HEK293 (cell line): ENCODE results near the gene GGA3.

Experiments used
- CTCF ChIP-seq: fragments of 450-650 bp; formaldehyde crosslinking; IDR thresholded peaks from 2 replicates; pipeline ENCODE4 v1.5.1; 2016; ENCODE audit warnings: missing biosample characterization, missing genetic modification characterization
- EGR2 ChIP-seq: fragments of 450-650 bp; formaldehyde crosslinking; IDR thresholded peaks from 2 replicates; pipeline ENCODE4 v1.5.1; 2016; ENCODE audit warnings: low read depth, missing biosample characterization, missing genetic modification characterization
- GLI4 ChIP-seq: fragments of 450-650 bp; formaldehyde crosslinking; IDR thresholded peaks from 2 replicates; pipeline ENCODE4 v1.5.1; 2016; ENCODE audit warnings: missing biosample characterization, missing genetic modification characterization
- HOXD13 ChIP-seq: sonication (generic); formaldehyde crosslinking; IDR thresholded peaks from 2 replicates; pipeline ENCODE4 v1.8.0; 2022; ENCODE audit warnings: missing genetic modification reagents, borderline replicate concordance
- KLF10 ChIP-seq: fragments of 450-650 bp; IDR thresholded peaks from 2 replicates; pipeline ENCODE4 v1.5.1; 2018; ENCODE audit warnings: missing biosample characterization, mild to moderate bottlenecking, missing genetic modification characterization
- PBX3 ChIP-seq: sonication (generic); formaldehyde crosslinking; IDR thresholded peaks from 2 replicates; pipeline ENCODE4 v1.8.1; 2022; ENCODE audit warnings: mild to moderate bottlenecking, moderate library complexity, missing genetic modification reagents
- PRDM10 ChIP-seq: fragments of 450-650 bp; formaldehyde crosslinking; IDR thresholded peaks from 2 replicates; pipeline ENCODE4 v1.5.1; 2016; ENCODE audit warnings: missing biosample characterization, missing genetic modification characterization
- PRDM2 ChIP-seq: fragments of 450-650 bp; formaldehyde crosslinking; IDR thresholded peaks from 2 replicates; pipeline ENCODE4 v1.5.1; 2016; ENCODE audit warnings: missing biosample characterization, missing genetic modification characterization, borderline replicate concordance
- SALL2 ChIP-seq: fragments of 450-650 bp; formaldehyde crosslinking; IDR thresholded peaks from 2 replicates; pipeline ENCODE4 v1.5.0; 2017; ENCODE audit warnings: missing biosample characterization, mild to moderate bottlenecking, missing genetic modification characterization, borderline replicate concordance
- SP3 ChIP-seq: fragments of 450-650 bp; formaldehyde crosslinking; IDR thresholded peaks from 2 replicates; pipeline ENCODE4 v1.5.1; 2016; ENCODE audit warnings: missing biosample characterization, missing genetic modification characterization
- WT1 ChIP-seq: fragments of 450-650 bp; formaldehyde crosslinking; IDR thresholded peaks from 2 replicates; pipeline ENCODE4 v1.5.1; 2016; ENCODE audit warnings: missing biosample characterization, missing genetic modification characterization
- ZFHX2 ChIP-seq: fragments of 450-650 bp; formaldehyde crosslinking; conservative IDR thresholded peaks from 2 replicates; pipeline ENCODE4 v1.5.1; 2016; ENCODE audit warnings: missing biosample characterization, missing genetic modification characterization
- ZNF114 ChIP-seq: fragments of 450-650 bp; formaldehyde crosslinking; IDR thresholded peaks from 2 replicates; pipeline ENCODE4 v1.5.0; 2017; ENCODE audit warnings: missing biosample characterization, missing genetic modification characterization
- ZNF18 ChIP-seq: fragments of 450-650 bp; formaldehyde crosslinking; IDR thresholded peaks from 2 replicates; pipeline ENCODE4 v1.5.1; 2016; ENCODE audit warnings: missing biosample characterization, missing genetic modification characterization
- ZNF239 ChIP-seq: fragments of 450-650 bp; formaldehyde crosslinking; IDR thresholded peaks from 2 replicates; pipeline ENCODE4 v1.5.1; 2016; ENCODE audit warnings: missing biosample characterization, missing genetic modification characterization
- ZNF26 ChIP-seq: fragments of 450-650 bp; formaldehyde crosslinking; IDR thresholded peaks from 2 replicates; pipeline ENCODE4 v1.5.1; 2016; ENCODE audit warnings: missing biosample characterization, missing genetic modification characterization
- ZNF324 ChIP-seq: fragments of 450-650 bp; formaldehyde crosslinking; IDR thresholded peaks from 2 replicates; pipeline ENCODE4 v1.5.1; 2016; ENCODE audit warnings: missing biosample characterization, missing genetic modification characterization
- ZNF335 ChIP-seq: fragments of 450-650 bp; formaldehyde crosslinking; conservative IDR thresholded peaks from 2 replicates; pipeline ENCODE4 v1.5.1; 2016; ENCODE audit warnings: missing biosample characterization, missing genetic modification characterization
- ZNF48 ChIP-seq: fragments of 450-650 bp; formaldehyde crosslinking; IDR thresholded peaks from 2 replicates; pipeline ENCODE4 v1.5.1; 2016; ENCODE audit warnings: missing biosample characterization, missing genetic modification characterization
- ZNF600 ChIP-seq: fragments of 450-650 bp; formaldehyde crosslinking; IDR thresholded peaks from 2 replicates; pipeline ENCODE4 v1.5.1; 2016; ENCODE audit warnings: missing biosample characterization, missing genetic modification characterization
- ZNF621 ChIP-seq: fragments of 450-650 bp; formaldehyde crosslinking; IDR thresholded peaks from 2 replicates; pipeline ENCODE4 v1.5.1; 2017; ENCODE audit warnings: missing biosample characterization, missing genetic modification characterization
- ZNF843 ChIP-seq: fragments of 450-650 bp; formaldehyde crosslinking; IDR thresholded peaks from 2 replicates; pipeline ENCODE4 v1.5.1; 2016; ENCODE audit warnings: missing biosample characterization, missing genetic modification characterization
- ZXDB ChIP-seq: fragments of 450-650 bp; formaldehyde crosslinking; IDR thresholded peaks from 2 replicates; pipeline ENCODE4 v1.5.1; 2016; ENCODE audit warnings: missing biosample characterization, missing genetic modification characterization

The GGA3 gene

GRCh38 chr17:75261336-75262111 is at the start of gene GGA3, which contains the start of gene MRPS7 (continued):
- TF ChIP-seq CTCF (peak; percentile 42; the same call in 1 of the 2 replicates), ZNF26 (no peak), PRDM10 (tag by site-specific recombination) (peak; percentile 74), ZNF239 (tag by site-specific recombination) (no peak), SALL2 (tag by site-specific recombination) (0 out of 2 replicates have a peak, but pooled peaks have one; percentile 64), KLF10 (peak; percentile 82), PBX3 (0 out of 2 replicates have a peak, but pooled peaks have one; percentile 39), GLI4 (tag by site-specific recombination) (0 out of 2 replicates have a peak, but pooled peaks have one; percentile 35), ZNF114 (tag by site-specific recombination) (no peak), ZNF621 (tag by site-specific recombination) (no peak), WT1 (tag by site-specific recombination) (0 out of 2 replicates have a peak, but pooled peaks have one; percentile 42), SP3 (tag by site-specific recombination) (peak; percentile 97), ZFHX2 (tag by site-specific recombination) (peak; percentile 86), EGR2 (peak; percentile 81), ZNF843 (tag by site-specific recombination) (0 out of 2 replicates have a peak, but pooled peaks have one; percentile 51), ZNF48 (no peak), PRDM2 (tag by site-specific recombination) (no peak), ZNF600 (tag by site-specific recombination) (peak; percentile 90), HOXD13 (no peak), ZNF324 (peak; percentile 97), ZXDB (tag by site-specific recombination) (peak; percentile 87), ZNF18 (tag by site-specific recombination) (0 out of 2 replicates have a peak, but pooled peaks have one; percentile 11), ZNF335 (tag by site-specific recombination) (peak; percentile 100)
